GM12891 (cell line): ENCODE measurements around the gene CATSPERB.

Experiments
- POLR2A ChIP-seq: IDR thresholded peaks from 2 replicates; pipeline ENCODE4 v1.6.1; 2011; ENCODE audit warnings: low read depth, low read length, control low read depth
- POLR2AphosphoS5 ChIP-seq: IDR thresholded peaks from 2 replicates; pipeline ENCODE4 v1.6.1; 2011; ENCODE audit warnings: low read depth, low read length, control low read depth
- POU2F2 ChIP-seq: IDR thresholded peaks from 2 replicates; pipeline ENCODE4 v1.6.1; 2011; ENCODE audit warnings: low read depth, mild to moderate bottlenecking, control low read depth, low read length, moderate library complexity

GRCh38 chr14:91585856-91586255 lies 146.0 kb downstream of the CATSPERB start:
- TF ChIP-seq POLR2A: no peak
- TF ChIP-seq POU2F2: no peak
- TF ChIP-seq POLR2AphosphoS5: no peak
